Activated CD4-positive, alpha-beta T cell treated with anti-CD3 and anti-CD28 coated beads for 36 hours (primary cell): ENCODE results near the gene ZNF33A. TPM values are rescaled to one million over a fixed set of nuclear protein-coding genes. Genes with fewer than 3 reads are reported as not detected.
A peak's percentile ranks its signal among the peaks of the same experiment; 100 is the strongest.
"Not testable (repeated sequence)": the region's sequence is repeated elsewhere in the genome, so short reads cannot be mapped to it uniquely, and the experiment has no call there.

Experiments used
- ATAC-seq: fragments of 200-7000 bp; cut with Tn5 transposase; one replicate; pipeline ENCODE4 v1.10.0; 2021; ENCODE audit warnings: mild to moderate bottlenecking, moderate library complexity
- CTCF ChIA-PET: fragments of 350-600 bp; sonication (Branson Sonifier 250); formaldehyde crosslinking; loops from one replicate; lab custom pipeline; 2021; ENCODE audit warnings: antibody characterized with exemption; lab: Charles Lee
- POLR2A ChIA-PET: fragments of 350-600 bp; sonication (Branson Sonifier 250); formaldehyde crosslinking; loops from one replicate; lab custom pipeline; 2021; ENCODE audit warnings: antibody characterized with exemption, inconsistent platforms; lab: Charles Lee
- DNase-seq: peaks from one replicate; pipeline ENCODE4 v3.0.0-alpha.2; 2020
- H3K27ac Mint-ChIP-seq: one replicate; pipeline ENCODE4 v1.8.0; 2021; ENCODE audit warnings: mixed read lengths
- H3K27me3 Mint-ChIP-seq: one replicate; pipeline ENCODE4 v1.8.0; 2021; ENCODE audit warnings: mixed read lengths
- H3K36me3 Mint-ChIP-seq: one replicate; pipeline ENCODE4 v1.8.0; 2021; ENCODE audit warnings: low read depth, mixed read lengths
- H3K4me1 Mint-ChIP-seq: one replicate; pipeline ENCODE4 v1.8.0; 2021; ENCODE audit warnings: mixed read lengths
- H3K4me3 Mint-ChIP-seq: one replicate; pipeline ENCODE4 v1.8.0; 2021; ENCODE audit warnings: mild to moderate bottlenecking, moderate library complexity, mixed read lengths
- H3K9me3 Mint-ChIP-seq: one replicate; pipeline ENCODE4 v1.8.0; 2021; ENCODE audit warnings: low read depth, mixed read lengths
- intact Hi-C, 2 experiments: fragments of 100-400 bp; cut with DNase I in 1 of 2; cut with micrococcal nuclease in 1 of 2; formaldehyde crosslinking; loops; one replicate each; pipeline versions ENCODE4 v1.14.2 to v1.15.1; 2022 to 2024; cut with DNase I, micrococcal nuclease
- total RNA-seq, 2 experiments: library from RNA; stranded (reverse); gene quantifications; one replicate each; pipeline ENCODE4 v1.2.3, GENCODE V29; 2021

ZNF33A gene
- total RNA-seq, result 10 to 100 TPM; 18.7 to 20.0 TPM

DNA sequence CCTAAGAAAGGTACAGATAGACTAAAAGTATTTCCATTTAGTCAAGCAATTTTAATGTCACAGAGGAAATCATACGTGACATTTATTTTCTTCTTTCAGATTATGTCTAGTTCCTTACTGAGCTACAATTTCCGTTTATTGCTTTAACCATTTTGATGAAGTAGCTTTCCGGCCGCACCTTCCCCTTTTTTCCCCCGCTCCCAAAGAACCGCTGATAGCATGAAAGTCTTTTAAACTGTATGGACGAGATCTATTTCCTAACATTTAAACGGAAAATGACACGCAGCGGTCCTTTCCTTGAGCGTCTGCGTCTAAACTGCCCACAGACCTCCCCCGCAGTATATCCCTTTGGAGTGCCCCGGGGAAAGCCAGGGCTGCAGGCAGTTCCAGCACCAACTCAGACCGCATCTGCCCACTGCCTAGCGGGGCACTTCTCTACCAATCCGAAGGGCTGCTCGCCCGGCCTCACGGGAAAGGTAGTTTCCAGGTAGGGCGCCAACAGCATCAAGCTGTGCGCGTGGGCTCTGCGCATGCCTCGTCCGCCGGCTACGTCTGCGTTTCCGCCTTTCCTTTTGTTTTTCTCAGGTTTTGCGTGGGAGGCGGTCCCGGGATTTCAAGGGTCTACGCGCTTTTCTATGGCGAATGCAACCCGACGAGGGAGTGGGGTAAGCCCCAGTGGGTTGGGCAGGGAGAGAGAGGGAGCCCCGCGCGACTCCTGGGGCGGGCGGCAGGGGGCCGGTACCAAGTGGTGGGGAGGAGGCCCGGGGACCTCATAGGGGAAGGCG, at the start of gene ZNF33A:
ZNF33A (plus strand) TSS at position 557 of the 785 bp plus-strand sequence. CDS start 1,667 bp downstream, outside the sequence.
- POLR2A ChIA-PET, result interaction anchor here (0.7 to 1.3 kb wide), 3 partner anchors 33 to 83 kb away, joined by 4 read pairs; partner anchors contain the start of gene ZNF37A

DNA sequence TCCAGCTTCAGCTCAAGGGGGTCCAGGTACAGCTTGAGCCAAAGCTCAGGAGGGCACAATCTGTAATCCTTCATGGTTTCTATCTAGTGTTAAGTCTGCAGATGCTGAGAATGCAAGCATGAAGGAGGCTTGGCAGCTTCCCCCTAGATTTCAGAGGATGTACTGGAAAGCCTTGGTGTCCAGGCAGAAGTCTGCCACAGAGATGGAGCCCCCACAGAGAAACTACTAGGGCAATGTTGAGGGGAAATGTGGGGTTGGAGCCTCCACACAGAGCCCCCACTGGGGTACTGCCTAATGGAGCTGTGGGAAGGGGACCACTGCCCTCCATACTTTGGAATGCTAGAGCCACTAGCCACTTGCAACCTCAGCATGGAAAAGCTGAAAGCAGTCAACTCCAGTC, 45.5 kb upstream of the ZNF33A start:
- intact Hi-C loops, result no loop called here
- ChIA-PET POLR2A (no interaction called here), CTCF (interaction anchor here (1.0 to 2.5 kb wide), 2 partner anchors 10 to 21 kb away, joined by 3 to 6 read pairs; no protein-coding TSS in a partner anchor)
- Mint-ChIP-seq H3K9me3 (peaks cover 22% of the 10 kb centered on the region), H3K27me3 (no peaks in the 10 kb centered on the region), H3K36me3 (peaks cover 64% of the 10 kb centered on the region), H3K4me3 (no peak overlapping the region), H3K27ac (no peak overlapping the region), H3K4me1 (no peaks in the 10 kb centered on the region)
- ATAC-seq, result no peak
- DNase-seq, result no peak

More for the DNA sequence above, at the start of gene ZNF33A:
- no peaks in the 10 kb centered on the region for H3K9me3 Mint-ChIP-seq
- peak within 1 kb of the TSS; percentile 85 for H3K4me3 Mint-ChIP-seq
- H3K27me3 Mint-ChIP-seq, result no peaks in the 10 kb centered on the region
- DNase-seq (peak; percentile 94), ATAC-seq (peak; percentile 88)
- intact Hi-C loops, result loop anchor here (1.0 to 2.0 kb wide), 7 partner anchors 28 to 392 kb away; partner anchors contain the start of genes ZNF248 (in 2 of the 2), ZNF25 (in 2 of the 2) and ZNF37A (in 2 of the 2)
- peaks cover 26% of the 10 kb centered on the region for H3K36me3 Mint-ChIP-seq
- peak within 1 kb of the TSS; percentile 98 for H3K27ac Mint-ChIP-seq
- peaks cover 31% of the 10 kb centered on the region for H3K4me1 Mint-ChIP-seq
- CTCF ChIA-PET, result interaction anchor here (0.7 to 2.1 kb wide), 4 partner anchors 31 to 83 kb away, joined by 4 to 11 read pairs (median 4); partner anchors contain the start of gene ZNF25

- no peak for ATAC-seq
- no peak overlapping the region for H3K27ac Mint-ChIP-seq
- CTCF ChIA-PET, result interaction anchor here (0.7 kb wide), 1 partner anchor 1149 kb away, joined by 3 read pairs; no protein-coding TSS in a partner anchor
- peaks cover 12% of the 10 kb centered on the region for H3K4me1 Mint-ChIP-seq
- intact Hi-C loops, result no loop called here
- peaks cover 7% of the 10 kb centered on the region for H3K9me3 Mint-ChIP-seq
- peaks cover 42% of the 10 kb centered on the region for H3K36me3 Mint-ChIP-seq
- no peak overlapping the region for H3K4me3 Mint-ChIP-seq
- POLR2A ChIA-PET, result no interaction called here
- DNase-seq, result no peak
- no peaks in the 10 kb centered on the region for H3K27me3 Mint-ChIP-seq
Measured at GRCh38 chr10:37972396-37972795, 38.1 kb upstream of the ZNF33A start.

- Mint-ChIP-seq H3K4me3 (peak overlapping the region; percentile 88), H3K36me3 (peaks cover 18% of the 10 kb centered on the region), H3K4me1 (peaks cover 12% of the 10 kb centered on the region), H3K27ac (peak overlapping the region; percentile 97), H3K9me3 (peaks cover 3% of the 10 kb centered on the region), H3K27me3 (no peaks in the 10 kb centered on the region)
- intact Hi-C loops, result loop anchor here in 1 of 2 experiments (5.0 kb wide), 1 partner anchor 382 kb away; no protein-coding TSS in a partner anchor
- CTCF ChIA-PET, result interaction anchor here (0.9 to 1.4 kb wide), 2 partner anchors 11 to 34 kb away, joined by 4 to 6 read pairs; partner anchors contain the start of gene ZNF33A
- peak; percentile 14 for DNase-seq
- ATAC-seq, result no peak
- POLR2A ChIA-PET, result interaction anchor here (0.6 to 1.3 kb wide), 3 partner anchors 35 to 427 kb away, joined by 3 to 5 read pairs (median 4); partner anchors contain the start of gene ZNF33A
Measured at GRCh38 chr10:37975401-37975991, 35.0 kb upstream of the ZNF33A start.

GRCh38 chr10:37976091-37976879, 34.2 kb upstream of the ZNF33A start, which contains the start of gene ZNF25:
TSS of gene ZNF25 (minus strand) at chr10:37976647. CDS start at chr10:37971722, 4,925 bp downstream.
- Mint-ChIP-seq H3K27ac (peak within 1 kb of the TSS; percentile 97), H3K27me3 (no peaks in the 10 kb centered on the region)
- peak; percentile 99 for DNase-seq

GRCh38 chr10:37976880-37977203, 33.6 kb upstream of the ZNF33A start:
- no peak for DNase-seq
- intact Hi-C loops, result loop anchor here (1.0 to 5.0 kb wide), 6 partner anchors 33 to 426 kb away; partner anchors contain the start of genes ZNF248 (in 2 of the 2), ZNF33A (in 2 of the 2) and ZNF37A (in 2 of the 2)
- ATAC-seq, result no peak
- peaks cover 11% of the 10 kb centered on the region for H3K36me3 Mint-ChIP-seq
- peaks cover 12% of the 10 kb centered on the region for H3K4me1 Mint-ChIP-seq
- no peaks in the 10 kb centered on the region for H3K27me3 Mint-ChIP-seq
- peak overlapping the region; percentile 91 for H3K27ac Mint-ChIP-seq
- H3K9me3 Mint-ChIP-seq, result peaks cover 3% of the 10 kb centered on the region
- CTCF ChIA-PET, result interaction anchor here (0.6 to 1.4 kb wide), 14 partner anchors 9 to 243 kb away, joined by 3 to 11 read pairs (median 4); partner anchors contain the start of genes ZNF33A and ZNF37A
- H3K4me3 Mint-ChIP-seq, result peak overlapping the region; percentile 88
- POLR2A ChIA-PET, result interaction anchor here (0.6 to 0.8 kb wide), 2 partner anchors 34 to 101 kb away, joined by 3 to 4 read pairs; partner anchors contain the start of gene ZNF33A

More at GRCh38 chr10:37976091-37976879, 34.2 kb upstream of the ZNF33A start, which contains the start of gene ZNF25:
- H3K4me3 Mint-ChIP-seq, result peak within 1 kb of the TSS; percentile 88
- peak; percentile 92 for ATAC-seq
- H3K9me3 Mint-ChIP-seq, result peaks cover 3% of the 10 kb centered on the region
- peaks cover 15% of the 10 kb centered on the region for H3K36me3 Mint-ChIP-seq
- peaks cover 12% of the 10 kb centered on the region for H3K4me1 Mint-ChIP-seq
- ChIA-PET CTCF (interaction anchor here (0.6 to 1.4 kb wide), 13 partner anchors 9 to 242 kb away, joined by 3 to 11 read pairs (median 4); partner anchors contain the start of genes ZNF33A and ZNF37A), POLR2A (interaction anchor here (0.8 to 1.3 kb wide), 2 partner anchors 34 kb away, joined by 4 read pairs; partner anchors contain the start of gene ZNF33A)
- intact Hi-C loops, result loop anchor here (1.0 to 5.0 kb wide), 6 partner anchors 34 to 427 kb away; partner anchors contain the start of genes ZNF248 (in 2 of the 2), ZNF33A (in 2 of the 2) and ZNF37A (in 2 of the 2)

GRCh38 chr10:37991655-37992054, 18.8 kb upstream of the ZNF33A start:
- POLR2A ChIA-PET, result no interaction called here
- Mint-ChIP-seq H3K27me3 (peaks cover 4% of the 10 kb centered on the region), H3K27ac (no peak overlapping the region), H3K4me1 (no peaks in the 10 kb centered on the region), H3K36me3 (no peaks in the 10 kb centered on the region), H3K4me3 (no peak overlapping the region), H3K9me3 (peaks cover 1% of the 10 kb centered on the region)
- ATAC-seq (no peak), DNase-seq (no peak)
- CTCF ChIA-PET, result no interaction called here
- intact Hi-C loops, result no loop called here

GRCh38 chr10:37992083-37992482, 18.4 kb upstream of the ZNF33A start:
- H3K36me3 Mint-ChIP-seq, result no peaks in the 10 kb centered on the region
- no peak overlapping the region for H3K4me3 Mint-ChIP-seq
- H3K4me1 Mint-ChIP-seq, result no peaks in the 10 kb centered on the region
- H3K27ac Mint-ChIP-seq, result no peak overlapping the region
- ChIA-PET POLR2A (no interaction called here), CTCF (no interaction called here)
- ATAC-seq (peak; percentile 30), DNase-seq (no peak)
- intact Hi-C loops, result no loop called here
- H3K27me3 Mint-ChIP-seq, result peaks cover 4% of the 10 kb centered on the region
- H3K9me3 Mint-ChIP-seq, result peaks cover 1% of the 10 kb centered on the region

DNA sequence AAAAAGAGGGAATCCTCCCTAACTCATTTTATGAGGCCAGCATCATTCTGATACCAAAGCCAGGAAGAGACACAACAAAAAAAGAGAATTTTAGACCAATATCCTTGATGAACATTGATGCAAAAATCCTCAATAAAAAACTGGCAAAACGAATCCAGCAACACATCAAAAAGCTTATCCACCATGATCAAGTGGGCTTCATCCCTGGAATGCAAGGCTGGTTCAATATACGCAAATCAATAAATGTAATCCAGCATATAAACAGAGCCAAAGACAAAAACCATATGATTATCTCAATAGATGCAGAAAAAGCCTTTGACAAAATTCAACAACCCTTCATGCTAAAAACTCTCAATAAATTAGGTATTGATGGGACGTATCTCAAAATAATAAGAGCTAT, 11.6 kb upstream of the ZNF33A start:
- DNase-seq, CTCF ChIA-PET, H3K36me3 Mint-ChIP-seq: not testable (repeated sequence)

DNA sequence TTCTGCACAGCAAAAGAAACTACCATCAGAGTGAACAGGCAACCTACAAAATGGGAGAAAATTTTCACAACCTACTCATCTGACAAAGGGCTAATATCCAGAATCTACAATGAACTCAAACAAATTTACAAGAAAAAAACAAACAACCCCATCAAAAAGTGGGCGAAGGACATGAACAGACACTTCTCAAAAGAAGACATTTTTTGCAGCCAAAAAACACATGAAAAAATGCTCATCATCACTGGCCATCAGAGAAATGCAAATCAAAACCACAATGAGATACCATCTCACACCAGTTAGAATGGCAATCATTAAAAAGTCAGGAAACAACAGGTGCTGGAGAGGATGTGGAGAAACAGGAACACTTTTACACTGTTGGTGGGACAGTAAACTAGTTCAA, 10.0 kb upstream of the ZNF33A start:
- ATAC-seq, DNase-seq, H3K4me1 Mint-ChIP-seq, intact Hi-C loops, H3K27me3 Mint-ChIP-seq, H3K36me3 Mint-ChIP-seq, CTCF ChIA-PET, H3K27ac Mint-ChIP-seq, H3K4me3 Mint-ChIP-seq, H3K9me3 Mint-ChIP-seq, POLR2A ChIA-PET: not testable (repeated sequence)

More for the DNA sequence above, 11.6 kb upstream of the ZNF33A start:
- POLR2A ChIA-PET, H3K27ac Mint-ChIP-seq, H3K9me3 Mint-ChIP-seq, ATAC-seq, H3K27me3 Mint-ChIP-seq, intact Hi-C loops, H3K4me1 Mint-ChIP-seq, H3K4me3 Mint-ChIP-seq: not testable (repeated sequence)
